Stimulated activated CD8-positive, alpha-beta memory T cell treated with anti-CD3 and anti-CD28 coated beads, Interleukin-15, amount 100 ng/mL, for 4 hours (primary cell): Measurements from ENCODE around the gene HPSE2.

Experiments used
- DNase-seq, 2 donors: peaks; one replicate each; pipeline ENCODE4 v3.0.0-alpha.2; 2020; ENCODE audit warnings: low read depth in 2 of 2

Gene HPSE2

GRCh38 chr10:98463976-98464754, 771.5 kb downstream of the HPSE2 start:
- DNase-seq, result no peak

GRCh38 chr10:98463016-98463415, 772.6 kb downstream of the HPSE2 start:
- no peak for DNase-seq

- no peak for DNase-seq
Observed at GRCh38 chr10:98461500-98461842, 774.2 kb downstream of the HPSE2 start.

GRCh38 chr10:98460837-98461499, 774.7 kb downstream of the HPSE2 start:
- DNase-seq, result no peak

GRCh38 chr10:98458809-98459784, 776.6 kb downstream of the HPSE2 start:
- DNase-seq, result no peak

GRCh38 chr10:98457721-98458120, 777.9 kb downstream of the HPSE2 start:
- no peak for DNase-seq

GRCh38 chr10:98456686-98457482, 778.8 kb downstream of the HPSE2 start:
- no peak for DNase-seq

- no peak for DNase-seq
Observed at GRCh38 chr10:98456043-98456570, 779.5 kb downstream of the HPSE2 start.

- DNase-seq, result no peak
Observed at GRCh38 chr10:98453729-98454128, 781.9 kb downstream of the HPSE2 start.

- no peak for DNase-seq
Observed at GRCh38 chr10:98450618-98451017, 785.0 kb downstream of the HPSE2 start.

GRCh38 chr10:98449287-98449686, 786.4 kb downstream of the HPSE2 start:
- no peak for DNase-seq

- DNase-seq, result peak; percentile 63 to 75
Observed at GRCh38 chr10:98446661-98447221, 788.9 kb downstream of the HPSE2 start, which contains the start of gene HPS1. Gene HPS1, minus strand, starts transcription at chr10:98446935. Its CDS starts 3,695 bp downstream, at chr10:98443240.

GRCh38 chr10:98446151-98446660, 789.4 kb downstream of the HPSE2 start:
- DNase-seq, result peak in 1 of 2 donors; percentile 15

- no peak for DNase-seq
Observed at GRCh38 chr10:98445200-98445812, 790.3 kb downstream of the HPSE2 start.

GRCh38 chr10:98444314-98445006, 791.2 kb downstream of the HPSE2 start:
- no peak for DNase-seq

- no peak for DNase-seq
Observed at GRCh38 chr10:98438715-98439114, 796.9 kb downstream of the HPSE2 start.

- DNase-seq, result no peak
Observed at GRCh38 chr10:98436704-98437103, 798.9 kb downstream of the HPSE2 start.

GRCh38 chr10:98435178-98435577, 800.5 kb downstream of the HPSE2 start:
- no peak for DNase-seq
